Right lobe of liver (tissue), 6 donors: ENCODE data around the gene SLC2A2. TPM values are rescaled to one million over a fixed set of nuclear protein-coding genes. Genes with fewer than 3 reads are reported as not detected.

ENCODE experiments used
- ATAC-seq, 4 donors: fragments of 200-7000 bp; cut with Tn5 transposase; one replicate each; pipeline ENCODE4 v1.9.1; 2020; ENCODE audit warnings: mild to moderate bottlenecking in 4 of 4, moderate library complexity in 4 of 4
- DNase-seq, 3 donors: peaks; one replicate each; pipeline ENCODE4 v3.0.0-alpha.2; 2020
- H3K27ac ChIP-seq, 3 donors: fragments of 200-600 bp; one replicate each; pipeline ENCODE4 v1.8.0; 2022
- H3K27me3 ChIP-seq, 2 donors: fragments of 200-600 bp; one replicate each; pipeline ENCODE4 v1.8.0; 2022
- H3K36me3 ChIP-seq, 4 donors: fragments of 200-600 bp; sonication (generic) in 1 of 4; one replicate each; pipeline versions ENCODE4 v1.5.1 to v1.8.0; 2017 to 2022; ENCODE audit warnings: control low read depth in 1 of 4
- H3K4me1 ChIP-seq, 4 donors: fragments of 200-600 bp; sonication (generic) in 1 of 4; one replicate each; pipeline versions ENCODE4 v1.5.1 to v1.8.0; 2017 to 2022; ENCODE audit warnings: control low read depth in 1 of 4
- H3K4me3 ChIP-seq, 3 donors: fragments of 200-600 bp; one replicate each; pipeline ENCODE4 v1.8.0; 2022
- H3K9me3 ChIP-seq, 4 donors: fragments of 200-600 bp; sonication (generic) in 1 of 4; one replicate each; pipeline versions ENCODE4 v1.5.1 to v1.8.0; 2017 to 2022; ENCODE audit warnings: control low read depth in 1 of 4
- CTCF ChIP-seq, 4 donors: fragments of 200-600 bp in 3 of 4; fragments of 450-650 bp in 1 of 4; IDR thresholded peaks; one replicate each; pipeline versions ENCODE4 v1.5.1 to v1.8.0; 2016 to 2022; ENCODE audit warnings: antibody characterized with exemption in 4 of 4, mild to moderate bottlenecking in 2 of 4
- POLR2A ChIP-seq: fragments of 450-650 bp; IDR thresholded peaks from one replicate; pipeline ENCODE4 v1.6.1; 2017; ENCODE audit warnings: antibody characterized with exemption, mild to moderate bottlenecking
- WGBS: methylation state at CpG from one replicate; pipeline ENCODE4 v1.1.6; 2018; ENCODE audit warnings: low coverage, low lambda C conversion rate; ENCODE audit not compliant: insufficient coverage; ENCODE audit errors: missing lambda C conversion rate; 5-methylcytosine and 5-hydroxymethylcytosine counted together
- intact Hi-C, 2 donors: fragments of 100-400 bp; cut with DNase I; formaldehyde crosslinking; loops; one replicate each; pipeline versions ENCODE4 v1.11.2 to v1.14.1; 2022
- total RNA-seq, 6 experiments: library from RNA; depleted of rRNA in 2 of 6; stranded (reverse); fragments of >200 nt in 2 of 6; fragmentation: NEBNext Ultra II Directional in 3 of 6; extraction: Animal tissue kit (Norgen Biotek cat#: 25700) in 3 of 6; gene quantifications; one replicate each; pipeline versions ENCODE4 v1.1.0 to v1.2.4, GENCODE V29; 2016 to 2023
- donor health status: DM: no; HTN: yes; CAD: no.
- donor health status: DM: no; HTN: no; CAD: no.
- donor health status: DM: no; HTN: no; CAD: no.
- donor health status: DM: no; HTN: yes; CAD: no.
- donor health status: DM: no; HTN: yes; CAD: no.

The SLC2A2 gene
- total RNA-seq, 6 experiments from 2014 or later, result 162 to 465 (median 276) TPM

- Histone ChIP-seq H3K4me1 (peaks cover 0 to 9% (median 4%) of the 10 kb centered on the region in 4 donors), H3K36me3 (no peaks in the 10 kb centered on the region), H3K9me3 (no peaks in the 10 kb centered on the region), H3K27me3 (no peaks in the 10 kb centered on the region), H3K27ac (no peak overlapping the region), H3K4me3 (no peak overlapping the region)
- DNase-seq (no peak), ATAC-seq (no peak)
- WGBS, result 73% methylated on average over 4 of the region's 4 CpGs
- intact Hi-C loops, result loop anchor here in 1 of 2 donors (10.0 kb wide), 1 partner anchor 109 kb away; no protein-coding TSS in a partner anchor
- TF ChIP-seq CTCF (IDR thresholded peaks at IDR 0.05), result no peak
- no peak for TF ChIP-seq POLR2A
These were observed 29.0 kb upstream of the SLC2A2 start for GRCh38 chr3:171055336-171056178.

GRCh38 chr3:171054921-171055320, 28.4 kb upstream of the SLC2A2 start:
- no peak overlapping the region for H3K27ac ChIP-seq
- TF ChIP-seq POLR2A (no peak), CTCF (IDR thresholded peaks at IDR 0.05) (no peak)
- no peak for DNase-seq
- no peaks in the 10 kb centered on the region for H3K36me3 ChIP-seq
- no peaks in the 10 kb centered on the region for H3K9me3 ChIP-seq
- peaks cover 0 to 10% (median 5%) of the 10 kb centered on the region in 4 donors for H3K4me1 ChIP-seq
- intact Hi-C loops, result loop anchor here in 1 of 2 donors (5.0 to 10.0 kb wide), 2 partner anchors 110 to 512 kb away; no protein-coding TSS in a partner anchor
- ATAC-seq, result no peak
- no peaks in the 10 kb centered on the region for H3K27me3 ChIP-seq
- H3K4me3 ChIP-seq, result no peak overlapping the region

DNA sequence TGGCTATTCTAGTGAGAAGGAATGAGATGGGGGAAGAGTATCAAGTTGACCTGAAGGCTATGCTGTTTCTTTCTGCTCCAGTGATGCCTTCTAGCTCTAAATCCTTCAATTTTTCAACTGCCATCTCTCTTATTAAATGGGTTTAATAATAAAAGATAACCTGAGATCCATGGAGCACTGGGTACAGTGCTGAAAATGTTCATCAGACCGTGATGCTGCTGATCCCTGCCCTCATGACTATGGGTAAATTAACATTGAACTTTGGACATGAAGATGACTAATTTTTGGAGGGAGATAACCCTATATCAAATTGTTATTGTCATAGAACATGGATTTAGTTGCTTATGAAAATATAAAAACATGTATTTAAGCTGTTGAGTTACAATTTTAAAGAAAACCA, 27.7 kb upstream of the SLC2A2 start:
- DNase-seq, result no peak
- WGBS, result 43% methylated on average over 1 of the region's 1 CpG
- peak in 1 of 4 donors; percentile 58 for ATAC-seq
- Histone ChIP-seq H3K4me1 (peaks cover 0 to 5% (median 2%) of the 10 kb centered on the region in 4 donors), H3K9me3 (no peaks in the 10 kb centered on the region), H3K4me3 (no peak overlapping the region), H3K27me3 (no peaks in the 10 kb centered on the region), H3K36me3 (no peaks in the 10 kb centered on the region), H3K27ac (no peak overlapping the region)
- intact Hi-C loops, result loop anchor here in 1 of 2 donors (5.0 to 10.0 kb wide), 2 partner anchors 111 to 513 kb away; no protein-coding TSS in a partner anchor
- TF ChIP-seq CTCF (IDR thresholded peaks at IDR 0.05), result no peak
- no peak for TF ChIP-seq POLR2A

DNA sequence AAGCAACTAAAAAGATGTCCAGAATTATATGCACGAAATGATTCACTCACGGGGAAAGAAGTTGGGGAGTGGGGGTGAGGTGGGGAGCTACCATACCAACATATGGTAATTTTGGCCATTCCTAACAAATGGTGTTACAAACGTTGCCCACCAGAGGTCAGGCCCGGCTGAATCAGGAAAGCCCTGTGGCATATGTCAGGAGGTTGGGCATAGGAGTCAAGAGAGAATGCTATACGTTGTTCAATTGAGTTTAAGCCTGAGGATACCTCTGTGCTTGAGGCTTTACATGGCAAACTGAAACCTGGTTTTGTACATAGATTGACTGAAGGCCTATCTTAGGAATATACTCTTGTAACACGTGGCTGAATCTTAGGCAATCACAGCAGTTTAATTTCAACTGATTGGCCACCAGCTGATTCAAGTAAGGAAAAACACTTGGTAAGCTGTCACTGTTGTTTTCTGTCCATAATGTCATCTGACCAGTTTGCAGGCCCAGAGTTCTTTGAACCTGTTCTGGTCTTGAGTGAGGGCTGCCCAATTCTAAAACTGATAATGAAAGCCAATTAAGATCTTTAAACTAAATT, 23.4 kb upstream of the SLC2A2 start:
- 11% methylated on average over 6 of the region's 6 CpGs for WGBS
- no peak overlapping the region for H3K27ac ChIP-seq
- H3K36me3 ChIP-seq, result no peaks in the 10 kb centered on the region
- TF ChIP-seq POLR2A (no peak), CTCF (IDR thresholded peaks at IDR 0.05) (peak; percentile 69 to 77 (median 73))
- peak; percentile 61 to 79 (median 68) for ATAC-seq
- no peaks in the 10 kb centered on the region for H3K27me3 ChIP-seq
- intact Hi-C loops, result loop anchor here in 1 of 2 donors (5.0 to 10.0 kb wide), 2 partner anchors 115 to 517 kb away; no protein-coding TSS in a partner anchor
- peaks cover 0 to 18% (median 2%) of the 10 kb centered on the region in 4 donors for H3K4me1 ChIP-seq
- no peaks in the 10 kb centered on the region for H3K9me3 ChIP-seq
- no peak overlapping the region for H3K4me3 ChIP-seq
- DNase-seq, result peak; percentile 51 to 69 (median 67)
